Glomerular endothelial cell (primary cell): Measurements from ENCODE around the gene TSPAN9. TPM values are rescaled to one million over a fixed set of nuclear protein-coding genes. Genes with fewer than 3 reads are reported as not detected.
A peak's percentile ranks its signal among the peaks of the same experiment; 100 is the strongest.

ENCODE experiments used
- DNase-seq: peaks from one replicate; pipeline ENCODE4 v3.0.0-alpha.2; 2011; ENCODE audit warnings: low read depth, low spot score; ENCODE audit errors: extremely low read depth
- total RNA-seq: library from RNA; depleted of rRNA; stranded (reverse); fragments of >200 nt; gene quantifications from 2 replicates; pipeline ENCODE4 v1.2.3, GENCODE V29; 2015

The TSPAN9 gene
- total RNA-seq, 1 donor from 2014 or later, result 65.5 TPM

GRCh38 chr12:3282384-3282670 lies 205.1 kb downstream of the TSPAN9 start:
- DNase-seq, result no peak

- no peak for DNase-seq
Observed at GRCh38 chr12:3283137-3283680, 206.0 kb downstream of the TSPAN9 start.

GRCh38 chr12:3284405-3284804 lies 207.2 kb downstream of the TSPAN9 start:
- no peak for DNase-seq

GRCh38 chr12:3285570-3285969 lies 208.4 kb downstream of the TSPAN9 start:
- DNase-seq, result no peak

GRCh38 chr12:3288690-3289089 lies 211.5 kb downstream of the TSPAN9 start:
- no peak for DNase-seq

GRCh38 chr12:3289702-3290101 lies 212.5 kb downstream of the TSPAN9 start:
- DNase-seq, result no peak

GRCh38 chr12:3291939-3292338 lies 214.8 kb downstream of the TSPAN9 start:
- DNase-seq, result no peak

- no peak for DNase-seq
Observed at GRCh38 chr12:3292677-3293412, 215.7 kb downstream of the TSPAN9 start.

- DNase-seq, result no peak
Observed at GRCh38 chr12:3293446-3294161, 216.4 kb downstream of the TSPAN9 start.

GRCh38 chr12:3294481-3294911 lies 217.3 kb downstream of the TSPAN9 start:
- no peak for DNase-seq

GRCh38 chr12:3295225-3295624 lies 218.0 kb downstream of the TSPAN9 start:
- no peak for DNase-seq

GRCh38 chr12:3295646-3296408 lies 218.6 kb downstream of the TSPAN9 start:
- no peak for DNase-seq

GRCh38 chr12:3296409-3296701 lies 219.2 kb downstream of the TSPAN9 start:
- no peak for DNase-seq

GRCh38 chr12:3298603-3299002 lies 221.4 kb downstream of the TSPAN9 start:
- DNase-seq, result no peak

- DNase-seq, result peak; percentile 44
Observed at GRCh38 chr12:3299929-3300832, 223.0 kb downstream of the TSPAN9 start.

GRCh38 chr12:3300833-3301401 lies 223.7 kb downstream of the TSPAN9 start:
- no peak for DNase-seq

GRCh38 chr12:3302401-3303041 lies 225.3 kb downstream of the TSPAN9 start:
- no peak for DNase-seq

- no peak for DNase-seq
Observed at GRCh38 chr12:3303410-3304136, 226.4 kb downstream of the TSPAN9 start.
